Breast epithelium (tissue), 3 donors: ENCODE data around the gene CPED1.

Experiments
- CTCF ChIP-seq, 3 donors: fragments of 450-650 bp; IDR thresholded peaks; one replicate each; pipeline ENCODE4 v1.5.1; 2016 to 2017; ENCODE audit warnings: antibody characterized with exemption in 3 of 3, mild to moderate bottlenecking in 3 of 3, moderate library complexity in 3 of 3
- POLR2A ChIP-seq: fragments of 450-650 bp; IDR thresholded peaks from one replicate; pipeline ENCODE4 v1.6.1; 2016; ENCODE audit warnings: antibody characterized with exemption, mild to moderate bottlenecking, moderate library complexity
- POLR2AphosphoS5 ChIP-seq, 3 donors: sonication (generic); formaldehyde crosslinking; IDR thresholded peaks; one replicate each; pipeline ENCODE4 v1.6.1; 2017; ENCODE audit warnings: antibody characterized with exemption in 3 of 3

- TF ChIP-seq CTCF (IDR thresholded peaks at IDR 0.05) (peak; percentile 61 to 67 (median 66)), POLR2A (no peak), POLR2AphosphoS5 (IDR thresholded peaks at IDR 0.05) (no peak)
Observed at GRCh38 chr7:121107923-121108498, 119.5 kb downstream of the CPED1 start.
